NOMO-1 (cell line): Measurements from ENCODE around the gene KLK6.
"Not testable (repeated sequence)": the region's sequence is repeated elsewhere in the genome, so short reads cannot be mapped to it uniquely, and the experiment has no call there.

Source experiments
- DNase-seq, 2 experiments: peaks; one replicate each; lab custom pipeline; 2025; ENCODE audit not compliant: unreplicated experiment in 2 of 2; lab: John Stamatoyannopoulos, UW

KLK6 gene

GRCh38 chr19:50994129-50994528 lies 24.7 kb upstream of the KLK6 start:
- no peak for DNase-seq

DNA sequence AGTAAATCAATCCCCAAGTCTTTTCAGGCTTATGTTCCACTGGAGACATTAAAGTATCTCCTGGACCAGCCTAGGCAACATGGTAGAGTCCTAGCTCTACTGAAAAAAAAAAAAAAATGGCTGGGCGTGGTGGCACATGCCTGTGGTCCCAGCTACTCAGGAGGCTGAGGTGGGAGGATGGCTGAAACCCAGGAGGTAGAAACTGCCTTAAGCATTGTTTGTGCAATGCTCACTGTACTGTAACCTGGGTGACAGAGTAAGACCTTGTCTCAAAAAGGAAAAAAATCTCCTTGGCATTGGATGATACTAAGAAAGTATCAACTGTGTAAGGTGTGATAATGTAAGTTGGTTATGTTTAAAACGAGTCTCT lies 23.3 kb upstream of the KLK6 start:
- DNase-seq, result no peak

DNA sequence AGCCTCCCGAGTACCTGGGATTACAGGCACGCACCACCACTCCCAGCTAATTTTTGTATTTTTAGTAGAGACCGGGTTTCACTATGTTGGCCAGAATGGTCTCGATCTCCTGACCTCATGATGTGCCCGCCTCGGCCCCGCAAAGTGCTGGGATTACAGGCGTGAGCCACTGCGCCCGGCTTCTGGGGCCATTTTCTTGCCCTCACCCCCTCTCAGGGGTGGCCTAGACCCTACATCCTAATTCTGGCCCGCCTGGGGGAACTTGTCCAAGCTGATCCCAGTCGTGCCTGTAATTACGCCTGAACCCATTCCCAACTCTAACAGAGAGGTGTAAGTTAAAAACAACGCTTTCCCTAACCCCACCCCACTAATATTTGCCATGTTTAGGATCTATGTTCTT lies 15.0 kb upstream of the KLK6 start:
- not testable (repeated sequence) for DNase-seq

DNA sequence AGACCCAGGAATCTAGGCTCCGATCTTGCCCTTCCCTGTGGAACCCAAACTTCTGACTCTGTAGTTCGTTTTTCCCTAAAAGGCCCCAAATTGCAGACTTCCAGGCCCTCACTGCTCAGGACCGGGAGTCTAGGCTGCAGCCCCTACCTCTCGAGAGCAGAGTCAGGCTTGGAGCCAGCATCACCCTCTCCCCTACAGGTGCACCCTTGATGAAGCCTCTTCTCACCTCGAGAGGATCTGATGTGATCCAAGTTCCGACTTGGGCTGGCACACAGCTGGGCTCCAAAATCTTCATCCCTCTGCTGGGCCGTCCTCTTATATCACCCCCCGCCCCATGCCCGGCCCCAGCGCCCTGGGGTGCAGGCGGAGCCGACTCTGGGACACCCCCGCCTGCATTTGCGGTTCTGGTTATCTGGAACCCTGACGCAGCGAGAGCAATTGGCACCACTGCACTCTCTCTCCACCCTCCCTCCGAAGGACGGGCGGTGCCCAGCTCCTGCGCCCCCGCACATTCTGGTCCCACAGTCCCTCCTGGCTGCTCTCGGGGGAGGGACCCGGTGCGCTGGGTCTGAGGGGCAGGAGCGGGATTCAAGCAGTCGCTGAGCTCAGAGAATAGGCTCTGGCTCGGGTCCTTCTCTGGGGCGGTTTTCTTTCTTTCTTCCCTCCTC lies 14.4 kb upstream of the KLK6 start, which contains the start of gene KLK7:
TSS of gene KLK7 (minus strand) at position 293 of the 668 bp plus-strand sequence. CDS start 1,518 bp downstream, outside the sequence.
- no peak for DNase-seq

GRCh38 chr19:50982186-50982585 lies 12.8 kb upstream of the KLK6 start:
- no peak for DNase-seq

DNA sequence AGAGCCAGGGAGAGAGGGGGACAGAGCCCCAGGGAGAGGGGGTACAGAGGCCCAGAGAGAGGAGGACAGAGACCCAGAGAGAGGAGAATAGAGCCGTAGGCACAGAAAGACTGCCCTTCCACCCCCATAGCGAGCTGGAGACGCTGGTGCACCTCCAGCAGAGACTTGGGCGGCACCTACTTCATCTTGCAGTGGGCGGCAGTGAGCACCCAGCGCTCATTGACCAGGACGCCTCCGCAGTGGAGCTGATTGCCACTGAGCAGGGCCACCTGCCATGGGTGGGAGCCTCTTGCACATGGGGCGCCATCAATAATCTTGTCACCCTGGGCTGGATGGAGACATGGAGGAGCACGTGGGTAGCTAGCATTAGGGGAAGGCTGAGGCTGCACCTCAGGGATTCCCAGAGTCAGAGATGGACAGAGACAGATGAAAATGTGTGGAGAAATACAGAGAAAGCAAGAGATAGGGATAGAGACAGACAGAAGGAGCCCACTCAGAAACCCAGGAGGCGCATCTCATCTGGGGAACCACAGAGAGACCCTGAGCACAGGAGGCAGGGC lies 12.3 kb upstream of the KLK6 start:
- no peak for DNase-seq

DNA sequence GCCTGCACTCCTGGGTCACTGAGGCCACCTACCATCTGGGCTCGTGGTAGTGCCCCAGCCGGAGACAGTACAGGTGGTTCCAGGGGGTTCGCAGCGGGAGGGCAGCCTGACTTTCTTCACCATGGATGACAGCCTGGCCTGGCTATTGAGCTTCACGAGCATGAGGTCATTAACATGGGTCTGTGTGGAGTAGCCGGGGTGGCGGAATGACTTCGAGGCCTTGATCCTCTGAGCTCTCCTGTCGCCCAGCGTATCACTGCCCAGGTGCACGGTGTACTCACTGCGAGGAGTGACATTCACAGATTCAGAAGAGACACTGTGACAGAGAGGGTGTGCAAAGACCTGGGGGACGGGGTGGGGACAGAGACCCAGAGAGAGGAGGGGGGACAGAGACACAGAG lies 10.8 kb upstream of the KLK6 start:
- no peak for DNase-seq

GRCh38 chr19:50979758-50980157 lies 10.4 kb upstream of the KLK6 start:
- no peak for DNase-seq

DNA sequence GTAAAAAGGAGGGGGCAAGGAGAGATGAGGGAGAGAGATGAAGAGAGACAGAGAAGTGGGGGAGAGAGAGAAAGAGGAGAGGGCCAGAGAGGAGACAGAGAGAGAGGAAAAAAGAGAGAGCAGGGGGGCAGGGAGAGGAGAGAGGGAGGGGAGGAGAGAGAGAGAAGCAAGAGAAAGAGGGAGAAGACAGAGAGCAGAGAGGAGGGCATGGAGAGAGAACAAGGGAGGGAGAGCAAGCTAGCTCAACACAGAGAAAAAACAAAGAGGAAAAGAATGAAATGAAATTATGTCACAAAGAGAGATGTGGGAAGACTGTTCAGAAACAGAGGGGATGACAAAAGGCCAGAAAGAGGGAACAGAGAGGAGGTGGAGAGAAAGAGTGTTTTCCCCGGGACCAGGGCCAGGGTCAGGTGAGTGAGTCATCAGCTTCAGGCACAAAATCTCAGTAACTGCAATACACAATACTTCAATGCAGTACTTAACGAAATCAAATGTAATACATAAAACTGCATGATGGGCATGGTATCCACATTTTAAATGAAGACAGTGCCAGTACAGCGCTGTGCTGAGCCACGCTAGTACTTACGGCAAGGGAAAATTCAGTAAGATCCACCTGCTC lies 9.5 kb upstream of the KLK6 start:
- DNase-seq, result no peak

- no peak for DNase-seq
Observed at GRCh38 chr19:50977626-50978025, 8.2 kb upstream of the KLK6 start.

- no peak for DNase-seq
Observed at GRCh38 chr19:50975766-50976165, 6.4 kb upstream of the KLK6 start.

GRCh38 chr19:50974702-50975556 lies 5.5 kb upstream of the KLK6 start:
- no peak for DNase-seq

DNA sequence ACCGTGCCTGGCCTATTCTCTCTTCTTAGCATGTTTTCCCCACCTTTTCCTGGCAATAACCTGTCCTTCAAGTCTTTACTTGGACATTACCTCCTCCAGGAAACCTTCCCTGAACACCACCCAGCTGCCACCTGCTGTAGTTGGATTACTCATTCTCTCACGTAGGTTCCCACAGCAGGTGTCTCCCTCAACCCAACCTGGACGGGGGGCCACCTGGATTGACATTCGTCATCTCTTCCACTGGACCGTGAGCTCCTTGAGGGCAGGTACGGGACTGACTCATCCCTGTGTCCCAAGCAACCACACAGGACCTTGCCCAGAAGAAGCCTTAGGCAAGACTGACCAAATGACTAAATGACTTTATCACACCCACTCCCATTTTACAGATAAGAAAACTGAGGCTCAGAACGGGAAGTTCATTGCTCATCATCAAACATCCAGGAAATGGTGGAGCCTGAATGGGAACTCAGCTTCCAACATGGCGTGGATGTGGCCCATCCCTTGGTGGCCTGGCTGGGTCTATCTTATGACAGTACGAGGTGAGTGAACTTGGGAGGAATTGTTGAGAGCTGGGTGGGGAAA lies 3.5 kb upstream of the KLK6 start:
- DNase-seq, result no peak

DNA sequence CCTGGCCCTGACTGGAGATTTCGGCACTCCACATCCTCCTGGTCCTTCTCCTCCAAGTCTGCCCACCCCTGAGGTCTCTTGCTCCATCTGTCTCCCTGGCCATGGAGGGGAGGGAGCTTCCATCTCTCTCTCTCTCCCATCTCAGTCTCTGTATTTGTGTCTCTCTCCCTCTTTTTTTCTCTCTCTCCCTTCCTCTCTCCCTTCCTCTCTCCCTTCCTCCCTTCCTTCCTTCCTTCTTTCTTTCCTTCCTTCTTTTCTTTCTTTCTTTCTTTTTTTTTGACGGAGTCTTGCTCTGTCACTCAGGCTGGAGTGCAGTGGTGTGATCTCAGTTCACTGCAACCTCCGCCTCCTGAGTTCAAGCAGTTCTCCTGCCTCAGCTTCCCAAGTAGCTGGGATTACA lies 419 bp upstream of the KLK6 start:
- DNase-seq, result not testable (repeated sequence)

DNA sequence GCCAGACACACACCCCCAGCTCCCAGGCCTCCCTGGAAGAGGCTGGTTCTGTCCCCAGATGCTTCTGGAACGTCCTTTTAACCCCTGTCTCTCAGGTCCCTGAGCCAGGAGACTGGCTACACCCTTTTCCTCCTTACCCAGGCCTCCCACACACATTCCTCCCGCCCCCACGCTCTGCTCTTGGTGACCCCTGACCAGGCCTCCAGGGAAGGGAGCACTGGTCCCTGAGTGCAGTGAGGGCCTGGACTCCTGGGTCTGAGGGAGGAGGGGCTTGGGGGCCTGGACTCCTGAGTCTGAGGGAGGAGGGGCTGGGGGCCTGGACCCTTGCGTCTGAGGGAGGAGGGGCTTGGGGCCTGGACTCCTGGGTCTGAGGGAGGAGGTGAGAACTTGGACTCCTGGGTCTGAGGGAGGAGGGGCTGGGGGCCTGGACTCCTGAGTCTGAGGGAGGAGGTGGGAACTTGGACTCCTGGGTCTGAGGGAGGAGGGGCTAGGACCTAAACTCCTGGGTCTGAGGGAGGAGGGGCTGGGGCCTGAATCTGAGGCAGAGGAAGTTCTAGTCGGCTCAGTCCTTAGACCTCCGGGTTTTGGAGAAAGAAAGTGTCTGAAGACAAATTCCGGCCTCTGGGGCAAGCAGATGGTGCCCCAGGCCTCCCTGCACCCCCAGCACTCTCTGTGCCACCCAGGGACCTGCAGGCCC lies 527 bp downstream of the KLK6 start:
- no peak for DNase-seq

DNA sequence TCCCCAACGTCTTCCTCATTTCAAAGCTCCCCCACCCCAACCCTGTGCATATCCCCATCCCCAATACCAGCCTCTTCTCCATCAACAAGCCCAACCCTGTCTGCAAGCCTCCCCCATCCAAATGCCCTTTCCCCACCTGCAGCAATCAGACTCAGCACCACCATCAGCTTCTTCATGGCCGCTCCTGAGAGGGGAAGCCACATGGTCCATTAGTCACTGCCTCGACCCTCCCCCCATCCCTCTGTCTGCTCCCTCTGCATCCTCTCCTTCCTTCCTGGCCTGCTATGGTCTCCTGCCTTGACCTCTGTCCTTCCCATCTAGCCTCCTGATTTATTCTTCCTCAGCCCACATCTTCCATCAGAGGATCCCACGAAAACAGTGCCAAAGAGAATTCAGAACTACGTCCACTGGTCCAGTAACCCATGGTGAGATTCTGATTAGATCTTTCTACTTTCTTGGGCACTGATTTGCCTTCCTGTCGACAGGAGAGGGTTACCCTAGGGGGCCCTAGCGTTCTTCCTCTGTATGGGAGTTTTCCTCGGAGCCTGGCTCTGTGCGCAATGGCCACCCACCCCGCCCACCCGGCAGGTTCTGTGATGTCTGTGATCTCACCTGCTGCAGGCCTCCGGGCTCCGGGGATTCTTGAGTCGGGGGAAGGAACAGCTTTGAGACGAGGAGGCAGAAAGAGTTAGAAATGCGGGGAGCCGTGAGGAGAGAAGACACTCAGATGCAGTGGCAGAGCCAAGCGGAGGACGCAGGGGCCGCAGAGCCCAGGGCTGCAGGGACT lies 1.3 kb downstream of the KLK6 start:
- DNase-seq, result no peak

DNA sequence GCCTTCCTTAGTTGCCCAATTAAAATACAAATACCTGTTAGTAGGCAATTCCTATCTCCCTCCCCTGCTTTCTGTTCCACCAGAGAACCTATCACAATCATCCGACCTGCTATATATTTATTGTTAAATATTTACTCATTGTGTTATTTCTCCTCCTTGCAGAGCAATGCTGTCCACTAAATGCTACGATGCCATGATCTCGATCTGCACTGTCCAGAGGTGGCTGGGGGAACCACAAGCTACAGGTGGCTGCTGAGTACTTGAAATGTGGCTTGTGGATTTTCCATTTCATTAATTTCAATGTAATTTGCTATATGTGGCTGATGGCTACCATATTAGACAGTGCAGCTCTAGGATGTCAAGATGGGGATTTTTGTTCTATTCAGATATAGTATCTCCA lies 5.1 kb downstream of the KLK6 start:
- DNase-seq, result no peak

- DNase-seq, result no peak
Observed at GRCh38 chr19:50963381-50963780, 6.0 kb downstream of the KLK6 start.

GRCh38 chr19:50962245-50962644 lies 7.1 kb downstream of the KLK6 start:
- DNase-seq, result no peak
